ENCODE results near the gene CSPG4.
"Not testable (repeated sequence)": the region's sequence is repeated elsewhere in the genome, so short reads cannot be mapped to it uniquely, and the experiment has no call there.

CSPG4 gene

DNA sequence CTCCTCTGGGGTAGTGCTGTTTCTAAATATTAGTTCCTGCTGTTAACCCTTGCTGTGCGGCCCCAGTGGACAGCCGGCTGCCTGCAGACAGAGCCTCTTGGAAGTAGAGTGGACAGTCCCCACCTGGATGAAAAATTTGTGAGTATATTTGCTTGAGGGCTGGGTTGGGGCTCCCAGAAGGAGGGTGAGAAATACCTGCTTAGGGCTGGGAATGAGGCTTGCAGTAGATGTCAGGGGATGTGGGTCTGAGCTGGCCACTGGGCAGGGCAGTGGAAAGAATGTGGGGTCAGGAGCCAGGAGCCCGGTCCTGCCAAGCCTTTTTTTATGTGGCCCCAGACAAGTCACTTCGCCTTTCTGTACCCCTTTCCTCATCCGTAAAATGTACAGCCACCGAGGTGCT is 4.4 kb upstream of the CSPG4 start:
- H3K9me3 ChIP-seq (ENCODE audit: control insufficient read depth, insufficient read depth, low read length): not testable (repeated sequence)

DNA sequence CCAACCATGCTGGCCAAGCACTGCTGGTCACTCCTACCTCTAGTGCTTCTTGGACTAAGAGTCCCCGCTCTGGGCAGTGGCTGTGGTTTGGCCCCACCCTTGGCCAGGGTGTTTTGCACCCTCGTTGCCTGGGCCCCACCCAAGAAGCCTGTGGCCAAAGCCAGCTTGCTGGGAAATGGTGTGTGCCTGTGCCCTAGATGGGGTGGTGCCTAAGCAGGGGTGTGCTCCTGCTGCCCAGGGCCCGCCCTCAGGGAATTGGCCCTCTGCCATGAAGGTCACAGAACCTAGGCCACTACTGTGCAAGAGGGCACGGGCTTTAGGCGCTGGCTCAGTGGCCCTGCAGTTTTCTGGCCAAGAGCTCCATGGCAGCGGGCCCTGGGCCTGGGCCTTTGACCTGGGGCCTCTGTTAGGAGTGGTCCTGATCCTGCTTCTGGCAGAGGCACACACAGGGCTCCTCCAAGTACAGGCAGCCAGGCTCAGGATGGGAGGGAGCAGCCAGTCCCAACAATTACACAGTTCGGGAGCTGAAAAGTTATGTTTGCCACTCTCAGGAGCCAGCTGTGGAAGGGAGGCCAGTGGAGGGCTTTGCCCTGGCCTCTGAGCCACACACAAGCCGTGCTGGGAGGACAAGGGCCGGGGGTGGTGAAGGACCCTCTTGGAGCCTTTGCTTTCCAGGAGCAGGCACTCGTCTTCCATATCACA is 3.8 kb upstream of the CSPG4 start:
- H3K36me3 ChIP-seq (ENCODE audit: control insufficient read depth, insufficient read depth, low read length); H3K9ac ChIP-seq (ENCODE audit: low read depth, low read length); H3K27me3 ChIP-seq (ENCODE audit: control insufficient read depth, insufficient read depth, low read length); H3K4me3 ChIP-seq (ENCODE audit: low read depth, low read length); H3K9me3 ChIP-seq (ENCODE audit: control insufficient read depth, insufficient read depth, low read length); H3K4me1 ChIP-seq (ENCODE audit: control insufficient read depth, insufficient read depth, low read length): not testable (repeated sequence)

More for the DNA sequence above, 4.4 kb upstream of the CSPG4 start:
- H3K36me3 ChIP-seq (ENCODE audit: control insufficient read depth, insufficient read depth, low read length); H3K9ac ChIP-seq (ENCODE audit: low read depth, low read length); H3K27me3 ChIP-seq (ENCODE audit: control insufficient read depth, insufficient read depth, low read length); H3K4me1 ChIP-seq (ENCODE audit: control insufficient read depth, insufficient read depth, low read length); H3K4me3 ChIP-seq (ENCODE audit: low read depth, low read length): not testable (repeated sequence)

GRCh38 chr15:75715312-75715832 is 2.7 kb upstream of the CSPG4 start:
- not testable (repeated sequence) for H3K27me3 ChIP-seq (ENCODE audit: control insufficient read depth, insufficient read depth, low read length); H3K4me1 ChIP-seq (ENCODE audit: control insufficient read depth, insufficient read depth, low read length); H3K9me3 ChIP-seq (ENCODE audit: control insufficient read depth, insufficient read depth, low read length); H3K4me3 ChIP-seq (ENCODE audit: low read depth, low read length); H3K36me3 ChIP-seq (ENCODE audit: control insufficient read depth, insufficient read depth, low read length); H3K9ac ChIP-seq (ENCODE audit: low read depth, low read length)

GRCh38 chr15:75714195-75714594 is 1.5 kb upstream of the CSPG4 start:
- Histone ChIP-seq H3K4me3 (ENCODE audit: low read depth, low read length) (no peak overlapping the region), H3K36me3 (ENCODE audit: control insufficient read depth, insufficient read depth, low read length) (no peaks in the 10 kb centered on the region), H3K4me1 (ENCODE audit: control insufficient read depth, insufficient read depth, low read length) (peaks cover 3% of the 10 kb centered on the region)

DNA sequence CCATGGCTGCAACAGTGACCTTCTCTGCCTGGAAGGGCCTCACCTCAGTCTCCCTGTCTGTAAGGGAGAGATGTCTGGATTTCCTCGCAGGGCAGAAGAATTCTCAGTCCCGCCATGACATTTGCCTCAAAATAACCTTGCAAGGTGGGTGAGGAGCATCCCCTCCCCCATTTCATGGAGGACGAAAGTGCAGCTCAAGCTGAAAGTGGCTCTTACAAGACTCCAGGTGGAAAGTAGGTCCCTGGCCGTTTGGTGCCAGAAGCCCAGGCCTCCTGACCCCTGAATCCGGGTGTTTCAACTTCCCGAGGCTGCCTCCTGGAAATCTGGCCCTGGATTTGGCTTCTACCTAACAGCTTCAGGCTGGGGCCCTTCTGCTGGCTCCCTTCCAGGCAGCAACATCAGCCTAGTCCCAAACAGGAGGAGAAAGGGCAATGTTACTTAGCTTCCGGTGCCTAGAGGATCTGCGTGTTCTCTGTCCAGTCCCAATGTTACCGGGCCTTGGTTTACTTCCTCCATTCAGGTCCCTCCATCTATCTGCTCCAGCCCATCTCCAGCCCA is 769 bp upstream of the CSPG4 start:
- H3K27me3 ChIP-seq (ENCODE audit: control insufficient read depth, insufficient read depth, low read length): peaks cover 5% of the 10 kb centered on the region
- peak overlapping the region; percentile 58 for H3K4me3 ChIP-seq (ENCODE audit: low read depth, low read length)
- no peaks in the 10 kb centered on the region for H3K9me3 ChIP-seq (ENCODE audit: control insufficient read depth, insufficient read depth, low read length)
- H3K9ac ChIP-seq (ENCODE audit: low read depth, low read length): peak overlapping the region; percentile 29
- H3K36me3 ChIP-seq (ENCODE audit: control insufficient read depth, insufficient read depth, low read length): no peaks in the 10 kb centered on the region
- peaks cover 3% of the 10 kb centered on the region for H3K4me1 ChIP-seq (ENCODE audit: control insufficient read depth, insufficient read depth, low read length)

More at GRCh38 chr15:75714195-75714594, 1.5 kb upstream of the CSPG4 start:
- Histone ChIP-seq H3K9ac (ENCODE audit: low read depth, low read length) (no peak overlapping the region), H3K27me3 (ENCODE audit: control insufficient read depth, insufficient read depth, low read length) (peaks cover 5% of the 10 kb centered on the region), H3K9me3 (ENCODE audit: control insufficient read depth, insufficient read depth, low read length) (no peaks in the 10 kb centered on the region)

DNA sequence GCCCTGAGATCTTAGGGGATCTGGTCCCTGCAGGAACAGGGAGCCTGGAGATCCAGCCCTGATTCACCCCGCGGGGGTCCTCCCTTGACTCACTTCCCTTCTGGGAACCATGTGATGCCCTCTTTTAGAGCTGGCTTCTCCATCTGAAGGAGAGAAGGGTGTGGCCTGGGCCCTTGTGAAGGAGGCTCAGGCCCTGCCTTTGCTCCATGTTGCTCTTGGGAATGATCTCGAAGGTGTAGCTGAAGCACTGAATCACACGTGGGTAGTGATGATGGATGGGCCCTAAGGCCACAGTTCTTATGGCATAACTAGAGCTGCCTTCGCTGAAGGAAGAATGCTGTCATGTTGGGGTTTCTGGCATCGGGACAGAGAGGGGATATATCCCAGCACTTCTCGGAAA is 1.2 kb downstream of the CSPG4 start:
- not testable (repeated sequence) for H3K9ac ChIP-seq (ENCODE audit: low read depth, low read length); H3K9me3 ChIP-seq (ENCODE audit: control insufficient read depth, insufficient read depth, low read length); H3K4me3 ChIP-seq (ENCODE audit: low read depth, low read length); H3K27me3 ChIP-seq (ENCODE audit: control insufficient read depth, insufficient read depth, low read length); H3K36me3 ChIP-seq (ENCODE audit: control insufficient read depth, insufficient read depth, low read length); H3K4me1 ChIP-seq (ENCODE audit: control insufficient read depth, insufficient read depth, low read length)

GRCh38 chr15:75710874-75711273 is 1.8 kb downstream of the CSPG4 start:
- not testable (repeated sequence) for H3K4me1 ChIP-seq (ENCODE audit: control insufficient read depth, insufficient read depth, low read length); H3K27me3 ChIP-seq (ENCODE audit: control insufficient read depth, insufficient read depth, low read length); H3K4me3 ChIP-seq (ENCODE audit: low read depth, low read length); H3K9ac ChIP-seq (ENCODE audit: low read depth, low read length); H3K9me3 ChIP-seq (ENCODE audit: control insufficient read depth, insufficient read depth, low read length); H3K36me3 ChIP-seq (ENCODE audit: control insufficient read depth, insufficient read depth, low read length)

DNA sequence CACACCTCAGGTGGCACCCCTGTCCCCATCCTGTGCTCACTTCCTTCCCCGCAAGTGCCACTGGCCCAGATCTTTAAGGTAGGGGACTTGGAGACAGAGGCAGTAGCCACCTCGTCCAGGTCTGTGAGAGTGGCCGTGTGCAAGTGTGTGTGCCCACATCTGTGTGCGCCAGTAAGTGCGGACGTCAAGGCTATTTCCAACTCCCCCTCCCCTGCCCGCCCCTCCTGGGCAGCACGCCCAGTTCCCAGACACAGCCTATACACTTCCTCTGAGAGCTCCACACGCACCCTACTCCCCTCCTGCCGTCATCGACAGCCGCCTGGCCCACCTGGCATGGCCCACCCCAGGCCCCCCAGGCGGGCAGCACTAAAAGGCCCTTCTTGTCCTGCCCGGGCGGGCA is 3.2 kb downstream of the CSPG4 start:
- H3K36me3 ChIP-seq (ENCODE audit: control insufficient read depth, insufficient read depth, low read length); H3K27me3 ChIP-seq (ENCODE audit: control insufficient read depth, insufficient read depth, low read length); H3K4me3 ChIP-seq (ENCODE audit: low read depth, low read length); H3K9ac ChIP-seq (ENCODE audit: low read depth, low read length); H3K9me3 ChIP-seq (ENCODE audit: control insufficient read depth, insufficient read depth, low read length); H3K4me1 ChIP-seq (ENCODE audit: control insufficient read depth, insufficient read depth, low read length): not testable (repeated sequence)

GRCh38 chr15:75706682-75706954 is 6.0 kb downstream of the CSPG4 start:
- Histone ChIP-seq H3K9ac (ENCODE audit: low read depth, low read length) (no peak overlapping the region), H3K9me3 (ENCODE audit: control insufficient read depth, insufficient read depth, low read length) (no peaks in the 10 kb centered on the region), H3K27me3 (ENCODE audit: control insufficient read depth, insufficient read depth, low read length) (peaks cover 1% of the 10 kb centered on the region), H3K4me1 (ENCODE audit: control insufficient read depth, insufficient read depth, low read length) (no peaks in the 10 kb centered on the region), H3K4me3 (ENCODE audit: low read depth, low read length) (no peak overlapping the region), H3K36me3 (ENCODE audit: control insufficient read depth, insufficient read depth, low read length) (no peaks in the 10 kb centered on the region)

DNA sequence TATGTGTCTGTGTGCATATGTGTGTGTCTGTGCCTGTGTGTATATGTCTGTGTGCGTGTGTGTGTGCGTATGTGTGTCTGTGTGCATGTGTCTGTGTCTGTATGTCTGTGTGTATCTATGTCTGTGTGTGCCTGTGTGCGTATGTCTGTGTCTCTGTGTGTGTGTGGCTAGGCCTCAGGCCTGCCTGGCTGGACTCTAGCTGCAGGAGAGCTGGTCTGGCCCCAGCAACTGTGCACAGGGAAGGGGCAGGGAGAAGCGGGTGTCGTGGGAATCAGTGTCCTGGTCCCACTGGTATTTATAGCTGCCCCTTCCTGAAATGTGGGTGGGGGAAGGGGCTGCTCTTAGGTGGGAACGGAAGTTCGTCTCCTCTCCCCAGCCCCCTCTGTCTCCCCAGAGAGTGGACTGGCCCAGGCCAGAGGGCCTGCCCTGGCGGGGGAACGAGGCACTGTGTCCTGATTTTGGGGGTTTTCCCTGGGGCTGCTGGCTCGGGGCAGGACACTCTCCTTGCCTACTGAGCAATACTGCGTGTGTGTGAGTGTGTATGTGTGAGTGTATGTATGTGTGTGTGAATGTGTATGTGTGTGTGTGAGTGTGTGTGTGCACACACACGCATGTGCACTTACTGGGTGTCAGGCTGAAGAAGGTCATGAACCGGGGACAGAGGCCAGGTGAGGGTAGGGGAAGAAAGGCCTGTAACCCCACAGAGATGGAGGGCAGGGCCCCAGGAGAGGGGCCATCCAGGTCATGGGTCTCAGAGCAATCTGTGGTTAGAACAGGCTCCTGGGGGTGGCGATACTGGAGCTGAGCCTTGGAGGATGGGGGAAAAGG is 6.6 kb downstream of the CSPG4 start:
- H3K4me3 ChIP-seq (ENCODE audit: low read depth, low read length): no peak overlapping the region
- H3K9ac ChIP-seq (ENCODE audit: low read depth, low read length): no peak overlapping the region
- H3K4me1 ChIP-seq (ENCODE audit: control insufficient read depth, insufficient read depth, low read length): no peaks in the 10 kb centered on the region
- no peaks in the 10 kb centered on the region for H3K9me3 ChIP-seq (ENCODE audit: control insufficient read depth, insufficient read depth, low read length)
- no peaks in the 10 kb centered on the region for H3K36me3 ChIP-seq (ENCODE audit: control insufficient read depth, insufficient read depth, low read length)
- H3K27me3 ChIP-seq (ENCODE audit: control insufficient read depth, insufficient read depth, low read length): no peaks in the 10 kb centered on the region

DNA sequence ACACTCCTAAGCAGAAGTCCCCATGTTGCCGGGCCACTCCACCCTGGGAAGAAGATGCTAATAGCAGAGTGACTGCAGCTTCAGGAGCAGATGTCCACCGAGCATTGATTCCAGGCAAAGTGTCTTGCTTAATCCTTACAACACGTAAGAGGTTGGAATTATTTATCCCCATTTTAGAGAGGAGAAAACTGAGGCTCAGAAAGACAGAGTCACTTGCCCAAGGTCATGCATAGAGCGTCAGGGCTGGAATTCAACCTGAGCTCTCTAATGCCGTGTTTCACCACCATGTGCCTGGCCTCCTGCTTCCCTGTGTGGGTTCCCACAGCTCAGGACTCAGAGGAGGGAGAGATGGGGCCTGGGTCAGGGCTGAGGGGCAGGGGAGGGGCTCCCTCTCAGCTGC is 7.3 kb downstream of the CSPG4 start:
- not testable (repeated sequence) for H3K9me3 ChIP-seq (ENCODE audit: control insufficient read depth, insufficient read depth, low read length); H3K27me3 ChIP-seq (ENCODE audit: control insufficient read depth, insufficient read depth, low read length); H3K4me1 ChIP-seq (ENCODE audit: control insufficient read depth, insufficient read depth, low read length); H3K4me3 ChIP-seq (ENCODE audit: low read depth, low read length); H3K36me3 ChIP-seq (ENCODE audit: control insufficient read depth, insufficient read depth, low read length); H3K9ac ChIP-seq (ENCODE audit: low read depth, low read length)

DNA sequence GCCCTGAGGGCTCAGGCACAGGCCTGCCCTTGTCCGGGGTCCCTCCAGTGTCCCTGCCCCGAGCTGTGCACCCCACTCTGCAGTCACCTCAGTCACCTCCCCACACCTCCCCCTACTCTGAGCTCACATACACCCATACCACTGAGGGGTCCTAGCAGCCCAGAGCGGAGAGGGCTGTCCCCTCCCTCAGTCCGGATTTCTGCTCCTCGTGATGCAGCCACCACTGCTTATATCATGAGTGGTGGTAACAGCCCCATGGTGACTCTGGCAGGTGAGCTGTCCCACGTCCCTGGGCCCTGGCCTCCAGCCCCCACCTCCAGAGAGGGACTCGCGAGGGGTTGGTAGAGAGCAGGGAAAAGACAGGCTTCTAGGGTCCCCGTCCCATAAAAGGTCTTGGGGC is 8.0 kb downstream of the CSPG4 start:
- Histone ChIP-seq H3K9me3 (ENCODE audit: control insufficient read depth, insufficient read depth, low read length) (no peaks in the 10 kb centered on the region), H3K4me3 (ENCODE audit: low read depth, low read length) (no peak overlapping the region), H3K36me3 (ENCODE audit: control insufficient read depth, insufficient read depth, low read length) (no peaks in the 10 kb centered on the region), H3K27me3 (ENCODE audit: control insufficient read depth, insufficient read depth, low read length) (no peaks in the 10 kb centered on the region), H3K9ac (ENCODE audit: low read depth, low read length) (no peak overlapping the region), H3K4me1 (ENCODE audit: control insufficient read depth, insufficient read depth, low read length) (no peaks in the 10 kb centered on the region)

Data from iPS-15b (cell line).